HG03108 (cell line): ENCODE data around the gene RBFA.

Source experiments
- ATAC-seq: cut with Tn5 transposase; IDR thresholded peaks from one replicate; pipeline ENCODE4 v1.9.1; 2021; ENCODE audit warnings: moderate library complexity; ENCODE audit not compliant: unreplicated experiment

Gene RBFA

GRCh38 chr18:80070825-80071224, 36.6 kb downstream of the RBFA start:
- no peak for ATAC-seq

GRCh38 chr18:80074183-80074582, 39.9 kb downstream of the RBFA start:
- ATAC-seq = no peak

- ATAC-seq = no peak
These were observed 40.5 kb downstream of the RBFA start for GRCh38 chr18:80074697-80075096.

GRCh38 chr18:80075940-80076339, 41.7 kb downstream of the RBFA start:
- ATAC-seq = no peak

GRCh38 chr18:80076379-80076778, 42.1 kb downstream of the RBFA start:
- no peak for ATAC-seq

GRCh38 chr18:80077873-80078272, 43.6 kb downstream of the RBFA start:
- no peak for ATAC-seq
